K562 (cell line): ENCODE data around the gene FOXM1. TPM values are rescaled to one million over a fixed set of nuclear protein-coding genes. Genes with fewer than 3 reads are reported as not detected.

ENCODE experiments used
- AFF1 ChIP-seq, 2 experiments: fragments of 450-650 bp; IDR thresholded peaks; 2 replicates each; pipeline ENCODE4 v1.6.1; 2018; ENCODE audit warnings: mild to moderate bottlenecking in 2 of 2, low read depth in 1 of 2; ENCODE audit not compliant: partially characterized antibody in 2 of 2
- ATF1 ChIP-seq, 2 experiments: fragments of 450-650 bp in 1 of 2; IDR thresholded peaks; 2 replicates each; pipeline ENCODE4 v1.6.1; 2016; ENCODE audit warnings: missing compliant biosample characterization in 1 of 2, missing genetic modification characterization in 1 of 2
- CCAR2 ChIP-seq: fragments of 200-400 bp; formaldehyde crosslinking; IDR thresholded peaks from 2 replicates; pipeline ENCODE4 v1.6.1; 2017; ENCODE audit warnings: mild to moderate bottlenecking, low read depth, low read length
- DACH1 ChIP-seq: fragments of 450-650 bp; IDR thresholded peaks from 2 replicates; pipeline ENCODE4 v1.6.1; 2018; ENCODE audit not compliant: partially characterized antibody
- ETV5 ChIP-seq: sonication (generic); formaldehyde crosslinking; IDR thresholded peaks from 2 replicates; pipeline ENCODE4 v1.4.0; 2020; ENCODE audit warnings: low read depth, mild to moderate bottlenecking, missing genetic modification reagents
- HNRNPL ChIP-seq: fragments of 200-400 bp; formaldehyde crosslinking; IDR thresholded peaks from 2 replicates; pipeline ENCODE4 v1.6.1; 2017; ENCODE audit warnings: low read depth, mild to moderate bottlenecking, low read length
- NEUROD1 ChIP-seq: fragments of 150-350 bp; IDR thresholded peaks from 2 replicates; pipeline ENCODE4 v1.6.1; 2014; ENCODE audit warnings: borderline replicate concordance, low read length, low read depth; ENCODE audit not compliant: partially characterized antibody
- NR2C1 ChIP-seq, 2 experiments: fragments of 450-650 bp; IDR thresholded peaks; 2 replicates each; pipeline ENCODE4 v1.6.1; 2017; ENCODE audit warnings: mild to moderate bottlenecking in 2 of 2, antibody characterized with exemption in 1 of 2, inconsistent platforms in 1 of 2, missing compliant biosample characterization in 1 of 2, missing genetic modification characterization in 1 of 2
- PHB ChIP-seq: fragments of 250-450 bp; sonication (Bioruptor Pico); IDR thresholded peaks from 2 replicates; pipeline ENCODE4 v1.5.0; 2021
- SRSF1 ChIP-seq: fragments of 200-400 bp; formaldehyde crosslinking; IDR thresholded peaks from 2 replicates; pipeline ENCODE4 v1.6.1; 2017; ENCODE audit warnings: mild to moderate bottlenecking, low read depth, low read length, moderate library complexity
- TBL1XR1 ChIP-seq, 2 experiments: IDR thresholded peaks; 2 replicates each; pipeline ENCODE4 v1.6.1; 2012; ENCODE audit warnings: improper control_type of control experiment in 2 of 2, low read length in 2 of 2, mild to moderate bottlenecking in 1 of 2
- TSC22D4 ChIP-seq: fragments of 450-650 bp; IDR thresholded peaks from 2 replicates; pipeline ENCODE4 v1.6.1; 2016; ENCODE audit warnings: missing genetic modification characterization, missing biosample characterization, control low read depth
- YBX1 ChIP-seq: fragments of 450-650 bp; IDR thresholded peaks from 2 replicates; pipeline ENCODE4 v1.7.1; 2016; ENCODE audit warnings: mild to moderate bottlenecking
- ZBTB9 ChIP-seq: fragments of 450-650 bp; formaldehyde crosslinking; IDR thresholded peaks from 2 replicates; pipeline ENCODE4 v1.4.0; 2020; ENCODE audit warnings: mild to moderate bottlenecking, moderate library complexity
- ZZZ3 ChIP-seq: fragments of 450-650 bp; IDR thresholded peaks from 2 replicates; pipeline ENCODE4 v1.6.1; 2016; ENCODE audit warnings: antibody characterized with exemption, mild to moderate bottlenecking, moderate library complexity
- polyA plus RNA-seq, 8 experiments: library from polyadenylated mRNA; depleted of rRNA in 4 of 8; stranded (reverse) in 5 of 8; unstranded in 3 of 8; fragments of >200 nt; fragmentation: Nextera tagmentation in 2 of 8; fragmentation: Illumina TruSeq in 1 of 8; extraction: Ambion mirVana in 2 of 8; extraction: Trizol in 1 of 8; gene quantifications; 2 replicates each; pipeline versions ENCODE4 v1.2.1 to v1.2.3, GENCODE V29; 2011 to 2014; ENCODE audit warnings: inconsistent platforms in 1 of 8, missing spikeins in 1 of 8
- total RNA-seq, 7 experiments: library from RNA; depleted of rRNA in 6 of 7; stranded (reverse); fragments of >200 nt in 6 of 7; fragmentation: Illumina TruSeq in 2 of 7; extraction: Trizol in 2 of 7; gene quantifications; 2 replicates each; pipeline versions ENCODE4 v1.2.1 to v1.2.3, GENCODE V29; 2011 to 2021; ENCODE audit warnings: low replicate concordance in 1 of 7

The FOXM1 gene
- total and polyA plus RNA-seq, 9 of the 15 experiments (the other 6 are each of a cell fraction or from before 2014, with no cell fraction given), result 8.9 to 46.9 (median 17.2) TPM

GRCh38 chr12:2812290-2813213 lies 64.4 kb downstream of the FOXM1 start, which contains the start of gene ITFG2 (continued):
- TF ChIP-seq AFF1 (IDR thresholded peaks at IDR 0.05; ENCODE audit: low read depth in 1 of 2, partially characterized antibody in 2 of 2), result peak; percentile 46 to 61
- TF ChIP-seq CCAR2, result no peak
- no peak for TF ChIP-seq PHB (CRISPR knock-in tag)
- no peak for TF ChIP-seq TSC22D4 (tag)
- TF ChIP-seq HNRNPL, result no peak
- TF ChIP-seq ZBTB9 (CRISPR knock-in tag), result no peak; the same call in 1 of the 2 replicates
- no peak for TF ChIP-seq TBL1XR1 (IDR thresholded peaks at IDR 0.05; ENCODE audit: low read length in 2 of 2)
- peak; percentile 85 for TF ChIP-seq ZZZ3
- no peak for TF ChIP-seq DACH1
- TF ChIP-seq NR2C1 (IDR thresholded peaks at IDR 0.05), result peak; percentile 90
- TF ChIP-seq NR2C1 (tag; IDR thresholded peaks at IDR 0.05), result peak; percentile 92
- 0 out of 2 replicates have a peak, but pooled peaks have one; percentile 48 for TF ChIP-seq ATF1 (CRISPR knock-in tag; IDR thresholded peaks at IDR 0.05)
- peak; percentile 96 for TF ChIP-seq ATF1 (tag; IDR thresholded peaks at IDR 0.05)
- peak; percentile 75 for TF ChIP-seq ETV5 (CRISPR knock-in tag)
- TF ChIP-seq NEUROD1, result peak; percentile 64
- TF ChIP-seq SRSF1, result no peak
- no peak for TF ChIP-seq YBX1
